Bone marrow (tissue), 2 donors: ENCODE results near the gene CCDC188.

Source experiments
- DNase-seq, 2 donors: peaks; one replicate each; lab custom pipeline; 2025; lab: John Stamatoyannopoulos, UW

CCDC188 gene

DNA sequence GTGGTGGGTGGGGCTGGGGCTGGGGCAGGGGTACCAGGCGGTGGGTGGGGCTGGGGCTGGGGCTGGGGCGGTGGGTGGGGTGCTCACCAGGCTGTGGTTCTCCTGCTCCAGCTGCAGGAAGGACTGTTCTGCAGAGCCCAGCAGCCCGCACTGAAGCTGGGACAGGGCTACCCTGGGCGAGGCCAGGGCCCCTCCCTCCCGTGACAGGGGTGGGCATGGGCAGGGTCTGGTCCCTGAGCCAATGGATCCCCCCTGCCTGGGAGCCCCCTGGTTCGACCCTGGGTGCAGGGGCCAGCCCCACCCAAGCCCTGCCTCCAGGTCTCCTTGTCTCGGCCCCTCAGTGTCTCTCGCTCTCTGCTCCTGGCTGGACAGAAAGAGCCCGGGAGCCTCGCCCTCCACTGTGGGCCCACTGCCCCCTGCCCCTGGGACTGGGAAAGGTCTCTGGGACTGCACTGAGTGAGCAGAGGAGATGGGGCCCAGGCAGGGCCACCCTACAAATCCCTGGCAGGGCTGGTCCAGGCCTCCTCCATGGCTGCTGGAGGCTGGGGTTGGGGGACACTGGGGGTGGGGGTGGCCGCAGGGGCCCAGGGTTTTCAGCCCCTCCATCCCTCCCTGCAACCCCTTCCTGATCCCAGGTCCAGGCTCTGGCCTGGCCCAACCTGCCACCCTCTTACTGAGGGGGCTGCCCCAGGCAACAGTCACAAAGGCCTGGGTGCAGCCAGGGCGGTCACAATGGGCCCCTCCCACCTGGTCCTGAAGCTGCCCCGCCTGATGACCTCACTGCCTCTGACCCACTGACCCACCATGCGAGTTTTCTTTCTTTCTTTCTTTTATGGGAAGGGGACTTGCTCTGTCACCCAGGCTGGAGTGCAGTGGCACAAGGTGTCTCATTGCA, at the start of gene CCDC188:
Gene CCDC188 (minus strand): TSS at position 675 of the 895 bp plus-strand sequence. CDS start 69 bp downstream, at position 606.
- DNase-seq, result no peak

- DNase-seq, result no peak
These were observed 49.1 kb upstream of the CCDC188 start for GRCh38 chr22:20199906-20200305.

DNA sequence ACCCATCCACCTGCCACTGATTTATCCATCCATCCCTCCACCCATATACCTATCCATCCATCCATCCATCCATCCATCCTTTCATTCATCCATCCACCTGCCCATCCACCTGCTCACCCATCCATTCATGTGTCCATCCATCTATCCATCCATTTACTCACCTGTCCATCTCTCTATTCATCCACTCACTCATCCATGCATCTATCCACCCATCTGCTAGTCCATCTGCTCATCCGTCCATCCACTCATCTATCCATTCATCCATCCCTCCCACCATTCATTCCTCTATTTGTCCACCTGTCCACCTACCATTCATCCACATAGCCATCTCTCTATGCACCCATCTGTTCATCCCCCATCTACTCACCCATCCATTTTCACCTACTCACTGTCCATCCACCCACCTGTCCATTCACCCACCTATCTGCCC, 48.6 kb upstream of the CCDC188 start:
- no peak for DNase-seq

- no peak for DNase-seq
These were observed 47.9 kb upstream of the CCDC188 start for GRCh38 chr22:20198557-20199319.

DNA sequence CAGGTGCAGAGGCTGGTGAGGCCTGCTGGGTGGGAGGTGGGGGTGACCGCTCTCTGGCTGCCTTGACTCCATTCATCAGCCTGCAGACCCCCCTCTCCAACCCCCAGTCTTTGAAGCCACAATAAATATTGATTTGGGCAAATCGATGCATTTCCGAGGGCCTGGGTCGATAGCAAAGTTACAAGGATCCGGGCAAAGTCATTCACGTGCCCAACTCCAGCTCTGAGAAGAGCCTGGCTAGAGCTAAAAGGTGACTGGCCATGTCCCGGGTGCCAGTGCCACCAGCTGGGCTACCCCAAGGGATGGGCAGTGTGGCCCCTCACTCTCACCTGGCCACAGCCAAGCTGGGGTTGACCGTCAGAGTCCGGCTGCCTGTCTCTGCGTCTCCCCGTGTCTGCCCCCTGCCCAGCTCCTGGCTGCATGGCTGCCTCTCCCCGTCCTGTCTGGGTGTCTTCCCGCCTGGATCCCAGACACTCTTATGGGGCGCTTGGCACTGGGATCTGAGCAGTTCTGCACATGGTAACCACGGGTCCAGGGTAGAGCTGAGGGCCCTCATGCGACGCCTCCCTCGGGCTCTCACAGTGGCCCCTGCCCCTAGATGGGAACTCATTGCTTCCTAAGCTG, 46.7 kb upstream of the CCDC188 start:
- DNase-seq, result no peak

GRCh38 chr22:20196094-20196842, 45.4 kb upstream of the CCDC188 start:
- DNase-seq, result no peak

DNA sequence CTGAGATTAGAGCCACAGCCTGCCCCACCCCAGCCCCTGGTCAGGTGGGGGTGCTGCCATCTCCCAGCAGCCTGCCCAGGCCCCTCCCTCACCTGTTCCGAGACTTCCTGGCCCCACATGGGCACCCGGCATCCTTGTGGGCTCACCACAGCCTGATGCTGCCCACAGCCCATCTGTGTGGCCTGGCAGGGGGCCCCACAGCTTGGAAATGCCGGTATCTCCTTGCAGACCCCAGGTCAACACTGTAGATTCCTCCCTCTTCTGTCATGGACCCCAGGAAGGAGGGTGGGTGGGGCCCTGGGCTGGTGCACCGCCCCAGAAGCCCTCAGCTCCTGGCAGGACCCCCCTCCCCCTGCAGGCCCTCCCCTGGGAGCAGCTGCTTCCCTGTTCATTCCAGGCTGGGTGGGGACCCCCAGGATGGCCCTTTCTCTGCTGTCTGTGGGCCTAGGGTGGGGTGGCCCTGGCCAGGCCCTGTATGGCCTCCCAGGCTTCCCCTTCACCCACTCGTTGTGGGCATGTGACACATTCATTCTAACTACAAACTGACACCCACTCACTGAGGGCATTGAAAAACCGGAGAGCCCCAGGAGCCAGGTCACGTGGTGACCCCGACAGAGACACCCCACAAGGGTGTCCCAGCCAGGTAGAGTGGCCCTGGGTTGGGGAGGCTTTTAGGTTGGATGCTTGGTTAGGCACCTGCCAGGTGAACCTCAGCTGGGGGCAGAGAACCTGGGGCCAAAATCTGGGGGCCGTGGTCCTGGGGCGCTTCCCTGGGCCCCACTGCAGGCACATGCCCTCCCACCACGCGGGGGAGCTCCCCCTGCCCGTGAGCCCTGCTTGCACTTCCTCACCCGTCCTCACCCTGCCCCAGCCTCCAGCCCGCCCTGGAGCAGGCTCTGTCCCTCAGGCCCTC, 44.1 kb upstream of the CCDC188 start:
- peak in 1 of 2 donors; percentile 11 for DNase-seq

DNA sequence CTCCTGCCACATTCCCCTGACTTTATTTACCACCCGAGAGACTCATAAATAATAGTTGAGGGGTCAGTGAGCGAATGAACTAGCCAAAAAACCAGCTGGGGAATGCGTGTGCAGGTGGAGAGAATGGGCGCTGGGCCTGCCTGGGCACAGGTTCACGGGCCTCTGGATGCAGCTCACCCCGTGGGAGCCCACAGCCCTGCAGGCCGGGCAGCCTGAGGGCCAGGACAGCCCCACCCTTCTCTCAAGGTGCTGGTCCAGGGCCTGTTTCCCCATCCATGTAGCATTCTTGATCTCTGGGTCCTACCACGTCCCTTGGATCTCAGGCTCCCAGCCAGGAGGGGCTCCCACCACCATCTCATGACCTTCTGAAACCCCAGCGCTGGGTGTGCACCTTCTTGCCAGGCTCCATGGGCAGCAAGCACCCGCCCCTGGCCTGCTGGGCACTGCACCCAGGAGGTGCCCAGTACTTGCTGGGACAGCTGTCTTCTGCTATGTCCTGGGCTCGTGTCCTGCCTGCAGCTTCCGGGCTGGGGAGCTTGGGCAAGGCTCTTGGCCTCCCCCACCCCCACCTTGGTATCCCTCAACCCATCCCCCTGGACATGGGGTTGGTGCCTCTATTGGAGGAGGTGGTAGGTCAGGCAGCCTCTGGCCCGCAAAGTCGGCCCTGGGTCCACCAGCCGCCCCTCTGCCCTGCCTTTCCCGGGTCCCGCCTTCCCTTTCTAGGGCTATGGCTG, 43.1 kb upstream of the CCDC188 start:
- no peak for DNase-seq

- DNase-seq, result no peak
These were observed 42.3 kb upstream of the CCDC188 start for GRCh38 chr22:20192972-20193760.

- DNase-seq, result no peak
These were observed 41.6 kb upstream of the CCDC188 start for GRCh38 chr22:20192293-20192971.

GRCh38 chr22:20191803-20192202, 40.9 kb upstream of the CCDC188 start:
- no peak for DNase-seq

DNA sequence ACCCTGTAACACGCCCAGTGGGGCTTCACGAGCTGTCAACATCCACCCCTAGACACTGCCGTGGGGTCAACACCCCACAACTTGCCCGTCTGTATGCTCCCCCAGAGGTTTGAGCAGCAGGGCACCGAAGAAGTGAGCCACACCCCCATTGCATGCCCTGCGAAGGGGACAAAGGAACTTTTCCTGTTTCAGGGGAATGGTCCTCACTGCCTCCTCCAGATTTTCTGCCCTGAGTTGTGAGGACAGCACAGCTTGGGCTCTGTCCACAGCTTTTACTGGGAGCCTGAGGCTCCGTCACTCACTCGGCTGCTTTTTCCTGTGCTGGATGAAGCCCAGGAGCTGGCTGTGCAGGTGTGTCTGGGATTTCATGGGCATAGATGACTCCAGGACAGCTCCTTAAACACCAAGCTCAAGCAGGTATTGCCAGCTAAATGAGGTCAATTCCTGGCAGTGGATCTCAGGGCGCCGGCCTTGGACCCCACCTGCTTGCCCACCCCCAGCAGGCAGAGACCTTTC, 40.2 kb upstream of the CCDC188 start:
- no peak for DNase-seq

DNA sequence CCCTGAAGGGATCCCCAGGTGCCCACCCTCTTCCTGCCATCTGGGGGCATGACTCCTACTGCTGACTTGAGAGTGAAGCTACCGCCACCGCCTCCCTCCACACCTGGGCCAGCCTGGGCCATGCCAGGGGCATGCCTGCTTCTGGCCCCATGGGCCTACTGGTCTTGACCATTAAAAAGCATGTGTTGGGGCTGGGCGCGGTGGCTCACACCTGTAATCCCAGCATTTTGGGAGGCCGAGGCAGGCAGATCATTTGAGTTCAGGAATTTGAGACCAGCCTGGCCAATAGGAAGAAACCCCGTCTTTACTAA, 37.7 kb upstream of the CCDC188 start:
- DNase-seq, result no peak

DNA sequence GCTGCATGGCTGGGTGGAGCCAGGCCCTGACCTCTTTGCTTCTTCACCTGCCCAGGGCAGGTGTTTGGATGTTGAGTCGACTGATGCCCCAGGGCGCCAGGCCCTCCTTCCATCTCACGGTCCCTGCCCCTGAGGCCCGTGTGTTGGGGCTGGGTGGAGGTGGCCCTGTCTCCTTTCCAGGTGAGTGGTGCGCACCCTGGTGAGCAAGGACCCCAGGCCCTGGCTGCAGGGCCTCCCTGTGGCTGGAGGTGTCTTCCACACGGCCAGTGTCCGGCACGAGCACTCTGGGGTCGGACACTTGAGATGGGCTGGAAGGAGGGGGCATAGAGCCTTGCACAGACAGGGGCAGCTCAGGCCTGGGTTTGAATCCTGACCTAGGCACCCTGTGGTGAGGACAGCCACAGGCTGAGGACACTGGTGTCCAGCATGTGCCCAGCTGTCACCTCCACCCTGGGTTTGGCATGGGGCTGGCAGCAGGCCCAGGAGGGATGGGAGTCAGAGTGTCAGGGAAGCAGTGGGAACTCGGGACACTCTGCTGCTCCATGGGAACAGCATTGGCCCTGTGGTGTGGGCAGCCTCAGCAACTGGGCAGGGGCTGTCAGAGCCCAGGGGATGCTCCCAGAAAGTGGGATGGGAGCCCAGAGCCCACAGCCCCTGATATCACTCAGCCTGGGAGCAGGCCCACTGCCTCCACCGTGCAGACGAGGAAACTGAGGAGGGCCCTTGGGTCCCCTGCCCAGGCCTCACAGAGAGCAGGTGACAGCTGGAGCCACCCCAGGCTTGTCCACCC, 37.1 kb upstream of the CCDC188 start:
- DNase-seq, result no peak

DNA sequence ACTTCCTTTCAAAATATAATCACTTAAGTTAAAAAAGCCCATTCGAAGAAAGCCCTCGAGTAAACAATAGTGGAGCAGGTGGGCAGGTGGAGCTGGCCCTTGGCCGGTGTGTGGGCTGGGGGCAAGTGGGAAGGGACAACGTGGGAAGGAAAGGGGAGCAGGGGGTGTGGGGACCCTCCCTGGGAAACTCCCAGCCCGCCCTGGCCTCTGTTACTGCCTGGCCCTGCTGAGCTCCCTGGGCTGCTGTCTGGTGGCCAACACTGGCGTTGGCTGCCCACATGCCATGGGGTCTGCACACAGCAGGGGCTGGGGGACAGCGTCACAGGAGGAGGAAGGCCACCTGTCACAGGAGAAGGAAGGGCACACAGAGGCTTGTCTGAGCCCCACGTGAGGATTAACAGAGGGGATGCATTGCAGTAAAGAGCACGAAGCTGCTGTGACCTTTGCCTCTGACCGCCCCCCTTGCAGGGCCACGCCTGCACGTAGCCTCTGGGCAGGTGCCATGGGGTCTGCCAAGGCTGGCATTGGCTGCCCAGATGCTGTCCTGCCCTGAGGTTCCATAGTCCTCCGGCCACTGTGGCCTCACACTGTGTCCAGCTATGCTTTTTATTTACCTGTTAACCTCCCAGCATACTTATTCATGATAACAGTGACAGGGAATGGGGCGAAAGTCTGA, 36.2 kb upstream of the CCDC188 start:
- no peak for DNase-seq

DNA sequence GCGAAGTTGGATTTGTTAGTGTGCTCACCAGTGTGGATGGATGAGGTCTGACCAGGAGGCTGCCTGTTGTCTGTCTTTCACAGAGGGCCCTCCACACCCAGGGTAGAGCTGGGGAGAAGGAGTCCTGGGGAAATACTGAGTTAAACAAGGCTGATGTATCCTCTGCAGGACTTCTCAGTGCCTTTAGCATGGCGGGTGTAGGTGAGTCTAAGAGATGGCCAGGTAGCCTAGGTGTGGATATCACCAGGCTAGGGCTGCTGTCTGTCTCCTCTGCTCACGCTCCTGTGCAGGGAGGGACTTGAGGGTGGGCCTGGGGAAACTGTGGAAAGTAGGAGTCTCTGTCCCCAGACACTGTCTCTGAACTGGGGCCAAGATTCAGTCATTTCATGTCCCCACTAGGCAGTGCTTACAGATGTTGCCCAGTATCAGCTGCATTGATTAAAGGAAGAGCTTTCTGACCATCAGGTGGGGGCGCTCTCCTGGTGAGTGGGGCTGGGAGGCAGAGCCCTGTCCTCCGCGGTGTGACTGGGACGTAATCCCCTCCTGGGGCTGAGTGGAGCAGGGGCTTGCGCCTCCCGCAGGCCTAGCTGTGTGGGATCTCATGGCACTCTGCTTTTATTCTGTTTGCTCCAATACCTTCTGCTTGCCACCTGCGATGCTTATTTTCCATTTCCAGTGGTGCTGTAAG, 35.5 kb upstream of the CCDC188 start:
- peak in 1 of 2 donors; percentile 10 for DNase-seq

DNA sequence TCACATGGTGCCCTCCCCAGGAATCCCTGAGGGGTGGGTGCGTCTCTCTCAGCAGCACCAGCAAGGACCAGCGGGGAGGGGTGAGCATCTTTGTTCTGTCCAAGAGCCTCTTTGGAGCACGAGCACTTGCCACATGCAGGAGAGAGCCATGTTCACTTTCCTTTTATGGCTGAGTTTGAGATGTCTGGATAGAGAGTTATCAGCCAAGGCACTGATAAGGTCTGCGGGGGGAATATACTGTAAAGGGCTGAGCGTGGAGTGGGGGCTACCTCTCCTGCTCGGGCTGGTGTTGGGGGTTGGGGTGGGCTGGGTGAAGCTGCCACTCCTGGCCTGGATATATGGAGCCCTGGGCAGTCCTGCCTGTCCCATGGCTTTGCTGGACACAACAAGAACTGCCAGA, 34.9 kb upstream of the CCDC188 start:
- DNase-seq, result no peak
